HT1080 (cell line): Measurements from ENCODE around the gene ELOA. TPM values are rescaled to one million over a fixed set of nuclear protein-coding genes. Genes with fewer than 3 reads are reported as not detected.
"Not testable (repeated sequence)": the region's sequence is repeated elsewhere in the genome, so short reads cannot be mapped to it uniquely, and the experiment has no call there.

Experiments used
- DNase-seq: peaks from one replicate; pipeline ENCODE4 v3.0.0-alpha.2; 2015; ENCODE audit warnings: low read depth
- total RNA-seq: library from RNA; depleted of rRNA; stranded (reverse); fragments of >200 nt; shearing (Covaris generic); gene quantifications from 2 replicates; pipeline ENCODE4 v1.2.3, GENCODE V29; 2014; rRNA removed

Gene ELOA
- total RNA-seq, 1 experiment from 2014 or later, result 105 TPM

DNA sequence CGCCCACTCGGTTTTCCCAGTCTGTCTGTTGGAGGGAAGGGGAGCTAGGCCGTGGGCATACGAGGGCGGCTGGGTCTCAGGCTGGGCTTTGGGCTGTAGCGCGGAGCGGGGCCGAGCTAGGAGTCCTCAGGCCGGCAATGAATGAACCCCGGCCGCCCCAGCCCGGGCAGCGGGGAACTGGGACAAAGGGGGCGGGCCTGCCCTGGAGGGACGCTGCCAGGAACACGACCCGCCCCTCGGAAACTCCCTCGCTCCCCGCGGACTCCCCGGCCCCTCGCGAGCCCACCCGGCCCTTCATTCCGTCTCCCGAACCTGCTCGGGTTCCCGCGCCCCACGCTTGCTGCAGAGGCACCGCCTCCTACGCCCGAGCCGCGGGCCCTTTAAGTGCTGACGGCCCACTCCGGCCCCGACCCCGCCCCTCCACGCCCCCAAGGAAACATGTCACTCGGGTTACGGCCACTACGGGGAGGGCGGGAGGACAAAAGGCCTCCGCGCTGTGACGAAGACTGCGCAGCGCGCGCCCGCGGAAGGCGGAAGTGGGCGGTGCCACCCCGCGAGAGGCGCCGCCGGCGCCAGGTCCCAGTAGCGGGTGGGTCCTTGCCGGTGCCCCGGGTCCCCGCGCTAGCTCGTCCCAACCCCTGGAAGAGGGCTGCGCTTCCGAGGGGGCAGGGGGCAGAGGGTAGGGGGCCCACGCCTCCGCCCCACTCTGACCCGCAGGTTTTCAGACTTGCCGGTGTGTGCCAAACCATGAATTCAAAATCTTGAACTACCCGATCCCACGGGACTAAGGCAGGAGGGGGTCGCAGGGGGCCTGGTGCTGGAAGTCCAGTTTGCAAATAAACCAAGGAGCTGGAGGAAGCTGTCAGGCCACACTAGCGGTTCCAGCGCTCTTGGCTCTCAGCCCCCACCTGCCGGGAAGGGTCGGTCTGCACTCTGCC is 57.4 kb downstream of the ELOA start, which contains the start of gene GALE:
TSS of gene GALE (minus strand) at position 355 of the 938 bp plus-strand sequence. CDS start 1,747 bp downstream, outside the sequence.
- peak; percentile 91 for DNase-seq

DNA sequence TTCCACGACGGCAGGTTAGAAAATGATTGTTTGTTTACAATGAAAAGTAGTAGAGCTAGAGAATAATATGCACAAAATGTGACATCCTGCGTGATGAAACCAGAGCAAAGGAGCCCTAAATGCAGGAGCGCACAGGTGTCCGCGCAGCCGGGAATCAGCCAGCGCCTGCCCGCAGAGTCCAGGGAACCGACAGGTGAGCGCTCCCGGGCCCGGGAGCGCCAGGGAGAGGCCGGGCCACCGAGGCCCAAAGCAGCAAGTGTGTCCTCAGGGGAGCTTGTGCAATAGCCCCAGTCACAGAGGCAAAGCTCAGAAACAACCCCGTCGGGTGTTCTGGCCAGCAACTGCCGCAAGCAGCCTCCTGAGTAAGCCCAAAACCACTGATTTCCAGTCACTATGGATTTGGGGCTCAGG is 58.1 kb downstream of the ELOA start:
- DNase-seq, result no peak

DNA sequence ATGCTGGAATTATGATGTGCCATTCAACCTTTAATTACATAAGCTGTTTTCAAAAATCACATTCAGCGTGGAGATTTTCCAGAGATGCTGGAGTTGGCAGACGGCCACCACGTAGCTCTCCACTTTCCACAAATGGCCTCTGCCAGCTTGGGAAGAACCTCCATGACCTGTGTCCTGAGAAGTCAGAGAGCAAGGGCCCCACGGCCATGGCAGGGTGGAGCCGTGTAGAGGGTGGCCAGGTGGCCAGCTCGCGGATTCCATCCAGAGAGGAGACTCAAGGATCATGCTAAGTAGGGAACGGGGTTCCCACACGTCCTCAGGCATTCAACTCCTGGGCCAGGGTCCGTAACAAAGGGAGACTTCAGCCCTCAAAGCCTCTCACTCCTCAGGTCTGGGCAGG is 58.6 kb downstream of the ELOA start:
- no peak for DNase-seq

DNA sequence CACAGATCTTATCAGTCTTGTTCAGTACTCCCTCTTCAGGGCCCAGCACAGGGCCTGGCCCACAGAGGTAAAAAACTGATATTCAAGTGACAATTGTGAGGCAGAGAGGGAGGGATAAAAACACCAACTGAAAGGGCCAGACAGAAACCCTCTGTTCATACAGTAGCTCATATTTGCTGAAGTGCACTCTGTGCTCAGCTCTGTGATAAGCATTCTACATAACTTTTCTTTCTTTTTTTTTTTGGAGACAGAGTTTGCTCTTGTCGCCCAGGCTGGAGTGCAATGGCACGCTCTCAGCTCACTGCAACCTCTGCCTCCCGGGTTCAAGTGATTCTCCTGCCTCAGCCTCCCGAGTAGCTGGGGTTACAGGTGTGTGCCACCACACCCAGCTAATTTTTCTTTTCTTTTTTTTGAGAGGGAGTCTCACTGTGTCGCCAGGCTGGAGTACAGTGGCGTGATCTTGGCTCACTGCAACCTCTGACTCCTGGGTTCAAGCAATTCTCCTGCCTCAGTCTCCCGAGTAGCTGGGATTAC is 59.6 kb downstream of the ELOA start:
- not testable (repeated sequence) for DNase-seq

DNA sequence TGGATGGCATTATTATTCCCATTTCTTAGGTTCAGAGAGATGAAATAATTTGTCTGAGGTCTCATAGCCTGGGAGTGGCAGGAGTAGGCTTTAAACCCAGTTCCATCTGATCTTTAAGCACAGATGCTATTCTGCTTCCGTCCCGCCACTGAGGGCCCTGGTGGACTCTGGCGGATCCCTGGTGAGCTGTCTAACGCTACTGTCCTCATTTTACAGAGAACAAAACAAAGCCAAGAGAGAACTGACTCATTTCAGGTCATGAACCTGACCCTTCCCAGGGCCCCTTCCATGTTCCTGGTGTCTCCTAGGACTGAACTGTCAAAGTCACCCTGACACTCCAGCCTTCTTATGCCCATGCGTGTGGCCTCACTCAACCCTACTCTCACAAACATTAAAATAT is 60.4 kb downstream of the ELOA start:
- no peak for DNase-seq

DNA sequence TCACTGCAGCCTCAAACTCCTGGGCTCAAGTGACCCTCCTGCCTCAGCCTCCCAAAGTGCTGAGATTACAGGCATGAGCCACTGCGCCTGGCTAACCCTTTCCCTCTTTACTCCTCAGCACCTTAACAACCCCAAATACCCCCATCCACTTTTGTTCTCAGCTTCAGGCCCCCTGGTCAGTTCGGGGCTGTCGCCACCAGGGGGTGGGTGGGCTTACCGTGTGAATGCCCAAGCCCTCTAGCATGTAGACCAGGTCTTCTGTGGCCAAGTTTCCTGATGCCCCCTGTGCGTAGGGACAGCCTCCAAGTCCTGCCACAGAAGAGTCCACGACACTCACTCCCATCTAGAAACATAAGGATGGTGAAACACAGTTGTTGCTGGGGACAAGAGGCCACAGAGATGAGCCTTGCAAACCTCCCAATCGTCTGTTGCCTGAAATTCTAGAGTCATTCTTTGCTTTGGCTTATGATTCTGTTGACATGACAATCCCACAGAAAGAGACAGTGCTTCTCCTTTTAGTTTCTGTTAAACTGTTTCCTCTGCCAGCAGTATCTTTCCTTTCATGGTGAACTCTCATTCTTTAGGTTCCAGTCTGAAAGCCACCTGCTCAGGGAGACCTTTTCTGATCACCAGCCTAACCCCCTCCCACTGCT is 61.0 kb downstream of the ELOA start:
- DNase-seq, result no peak

DNA sequence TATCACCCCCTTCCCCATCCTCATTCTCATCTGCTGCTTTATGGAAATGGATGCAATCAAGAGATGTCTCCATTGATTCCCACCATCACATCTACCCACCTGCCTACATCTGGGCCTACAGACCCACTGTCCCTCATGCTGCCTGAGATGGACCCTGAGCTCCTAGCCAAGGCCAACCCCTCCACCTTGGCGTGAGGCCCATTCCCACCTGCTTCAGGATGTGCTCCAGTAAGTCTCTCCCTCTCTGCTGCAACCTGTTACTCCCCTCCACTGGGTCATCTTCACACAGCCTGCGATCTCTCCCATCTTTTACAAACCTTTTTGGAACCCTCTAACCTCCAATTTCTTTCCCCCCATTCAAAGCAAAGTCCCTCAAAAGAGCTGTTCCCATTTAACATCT is 61.8 kb downstream of the ELOA start:
- DNase-seq, result no peak

DNA sequence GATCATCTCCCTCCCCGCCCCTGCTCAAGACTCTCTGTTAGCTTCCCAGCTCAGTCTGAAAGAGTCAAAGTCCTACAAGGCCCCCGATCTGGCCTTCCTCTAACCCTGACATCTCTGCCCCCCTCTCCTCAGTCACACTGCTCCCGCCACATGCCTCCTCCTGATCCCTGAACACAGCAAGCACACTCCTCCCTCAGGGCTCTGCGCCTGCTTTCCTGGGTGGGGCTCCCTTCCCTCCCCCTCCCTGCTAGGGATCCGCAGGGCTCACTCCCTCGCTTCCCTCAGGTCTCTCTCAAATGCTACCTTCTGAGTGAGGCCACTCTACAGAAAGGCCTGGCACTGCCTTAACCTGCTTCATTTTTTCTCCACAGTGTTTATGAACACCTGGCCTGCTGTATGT is 63.0 kb downstream of the ELOA start:
- DNase-seq, result no peak

DNA sequence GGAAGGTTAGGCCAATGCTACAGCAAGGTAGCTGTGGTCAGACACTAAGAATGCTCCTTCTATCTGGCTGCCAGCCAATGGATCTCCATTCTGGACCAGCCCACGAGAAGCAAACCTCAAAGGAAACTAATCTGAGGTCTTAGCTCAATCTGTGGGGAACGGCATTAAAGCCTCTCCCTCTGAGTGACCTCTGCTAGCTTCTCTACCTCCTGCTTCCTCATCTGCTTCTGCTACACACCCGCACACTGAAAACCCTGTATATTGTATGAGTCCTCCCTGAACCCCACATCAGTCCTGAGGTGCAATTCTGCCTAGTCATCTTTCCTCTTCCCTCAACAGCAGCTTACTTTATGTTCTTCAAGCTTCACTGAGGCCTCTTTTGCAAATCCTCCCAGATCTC is 64.2 kb downstream of the ELOA start:
- DNase-seq, result no peak

DNA sequence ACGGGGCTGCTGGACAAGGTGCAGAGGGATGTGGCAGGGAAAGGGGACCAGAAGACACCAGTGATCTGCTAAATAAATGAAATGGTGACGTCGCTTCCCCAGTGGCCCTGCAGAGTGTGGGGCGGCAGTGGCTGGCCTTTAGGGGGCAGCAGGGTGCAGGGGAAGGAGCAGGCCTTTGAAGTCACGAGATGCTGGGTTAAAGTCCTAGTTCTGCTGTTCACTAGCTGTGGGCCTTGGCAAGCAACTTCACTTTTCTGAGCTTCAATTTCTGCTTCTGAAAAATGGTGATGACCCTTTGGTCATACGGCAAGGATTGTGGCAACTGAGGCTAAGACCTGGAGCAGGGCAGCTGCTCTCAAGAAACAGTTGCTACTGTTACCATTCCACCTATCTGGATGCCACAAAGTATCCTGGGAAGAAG is 66.5 kb downstream of the ELOA start:
- DNase-seq, result peak; percentile 61

DNA sequence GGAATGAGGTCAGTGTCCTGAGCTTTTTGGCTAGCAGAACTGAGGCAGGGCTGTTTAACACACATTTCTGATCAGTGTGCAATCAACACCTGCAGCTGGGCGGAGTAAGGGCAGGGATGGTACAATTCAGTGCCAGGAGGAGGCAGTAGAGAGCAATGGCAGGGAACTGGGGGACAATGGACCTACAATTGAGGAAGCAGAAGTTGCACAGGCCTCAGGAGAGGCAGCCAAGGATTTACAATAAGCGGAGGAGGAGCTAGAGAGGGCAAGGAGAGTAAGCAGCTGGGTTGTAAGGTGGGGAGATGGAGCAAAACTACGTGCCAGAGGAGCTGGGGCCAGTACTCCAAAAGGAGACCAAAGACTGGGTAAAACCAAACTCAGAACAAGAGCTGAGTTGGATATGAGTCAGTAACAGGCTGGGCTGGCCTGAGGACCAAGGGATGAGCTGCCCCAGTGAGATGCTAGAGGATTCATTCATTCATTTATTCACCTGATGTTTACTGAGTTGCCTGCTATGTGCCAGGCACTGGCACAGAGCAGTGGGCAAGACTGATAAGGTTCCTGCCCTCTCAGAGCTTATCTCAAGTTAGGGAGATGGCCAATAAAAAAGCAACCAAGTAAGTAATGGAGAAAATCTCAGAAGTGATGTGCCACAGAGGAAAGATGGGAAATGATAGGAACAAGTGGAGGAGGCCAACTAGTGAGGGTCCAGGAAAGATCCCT is 67.7 kb downstream of the ELOA start:
- DNase-seq, result peak; percentile 44

Other genes starting within 250 kb of the ELOA start
- gene E2F2, start 212.2 kb upstream of the ELOA start, total RNA-seq, result 4.3 and 5.6 TPM in 2 replicates
- gene ID3, start 184.0 kb upstream of the ELOA start, total RNA-seq, result 334 and 359 TPM in 2 replicates
- gene RPL11, start 51.7 kb upstream of the ELOA start, total RNA-seq, result 2,017 and 2,289 TPM in 2 replicates
- 124 and 129 TPM in 2 replicates for gene PITHD1, start 34.9 kb downstream of the ELOA start, total RNA-seq
- gene LYPLA2, start 47.7 kb downstream of the ELOA start, total RNA-seq, result 165 and 186 TPM in 2 replicates
- 144 and 146 TPM in 2 replicates for gene GALE, start 57.3 kb downstream of the ELOA start, total RNA-seq
- 9.0 and 9.9 TPM in 2 replicates for gene HMGCL, start 82.0 kb downstream of the ELOA start, total RNA-seq
- 2.3 and 3.5 TPM in 2 replicates for gene FUCA1, start 124.8 kb downstream of the ELOA start, total RNA-seq
- gene CNR2, start 169.9 kb downstream of the ELOA start, total RNA-seq, result not detected in 2 replicates
- gene PNRC2, start 216.4 kb downstream of the ELOA start, total RNA-seq, result 65.5 and 326 TPM in 2 replicates
- 85.7 and 113 TPM in 2 replicates for gene SRSF10, start 236.9 kb downstream of the ELOA start, total RNA-seq